G401 (cell line): ENCODE measurements around the gene ZNF526. TPM values are rescaled to one million over a fixed set of nuclear protein-coding genes. Genes with fewer than 3 reads are reported as not detected.

Source experiments
- DNase-seq: peaks from one replicate; pipeline ENCODE4 v3.0.0-alpha.2; 2015; ENCODE audit warnings: low spot score
- in situ Hi-C: cut with HindIII; loops from 2 replicates; pipeline ENCODE4 v1.10.0; 2016; ENCODE audit warnings: low sequenced_read_pairs, mixed read lengths
- total RNA-seq: library from RNA; depleted of rRNA; stranded (reverse); fragments of >200 nt; shearing (Covaris generic); gene quantifications from 2 replicates; pipeline ENCODE4 v1.2.3, GENCODE V29; 2014

ZNF526 gene
- total RNA-seq, 1 experiment from 2014 or later = 13.6 TPM

DNA sequence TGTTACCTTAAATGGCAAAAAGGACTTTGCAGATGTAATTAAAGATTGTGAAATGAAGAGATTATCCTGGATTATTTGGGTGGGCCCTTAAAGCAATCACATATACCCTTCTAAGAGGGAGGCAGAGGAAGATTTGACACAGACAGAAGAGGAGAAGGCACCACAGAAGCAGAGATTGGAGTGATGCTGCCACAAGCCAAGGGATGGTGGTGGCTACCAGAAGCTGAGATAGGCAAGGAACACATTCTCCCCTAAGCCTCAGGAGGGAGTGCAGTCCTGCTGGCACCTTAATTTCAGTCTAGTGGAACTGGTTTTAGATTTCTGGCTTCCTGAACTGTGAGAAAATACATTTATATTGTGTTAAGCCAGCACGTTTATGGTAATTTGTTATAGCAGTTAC, 26.8 kb upstream of the ZNF526 start:
- in situ Hi-C loops = no loop called here

GRCh38 chr19:42193706-42194105, 26.4 kb upstream of the ZNF526 start:
- DNase-seq = no peak
- in situ Hi-C loops = no loop called here

More for the DNA sequence above, 26.8 kb upstream of the ZNF526 start:
- DNase-seq = no peak

GRCh38 chr19:42196011-42197001, 23.8 kb upstream of the ZNF526 start:
- in situ Hi-C loops = no loop called here
- no peak for DNase-seq

GRCh38 chr19:42197375-42197817, 22.7 kb upstream of the ZNF526 start:
- DNase-seq = no peak
- in situ Hi-C loops = no loop called here

DNA sequence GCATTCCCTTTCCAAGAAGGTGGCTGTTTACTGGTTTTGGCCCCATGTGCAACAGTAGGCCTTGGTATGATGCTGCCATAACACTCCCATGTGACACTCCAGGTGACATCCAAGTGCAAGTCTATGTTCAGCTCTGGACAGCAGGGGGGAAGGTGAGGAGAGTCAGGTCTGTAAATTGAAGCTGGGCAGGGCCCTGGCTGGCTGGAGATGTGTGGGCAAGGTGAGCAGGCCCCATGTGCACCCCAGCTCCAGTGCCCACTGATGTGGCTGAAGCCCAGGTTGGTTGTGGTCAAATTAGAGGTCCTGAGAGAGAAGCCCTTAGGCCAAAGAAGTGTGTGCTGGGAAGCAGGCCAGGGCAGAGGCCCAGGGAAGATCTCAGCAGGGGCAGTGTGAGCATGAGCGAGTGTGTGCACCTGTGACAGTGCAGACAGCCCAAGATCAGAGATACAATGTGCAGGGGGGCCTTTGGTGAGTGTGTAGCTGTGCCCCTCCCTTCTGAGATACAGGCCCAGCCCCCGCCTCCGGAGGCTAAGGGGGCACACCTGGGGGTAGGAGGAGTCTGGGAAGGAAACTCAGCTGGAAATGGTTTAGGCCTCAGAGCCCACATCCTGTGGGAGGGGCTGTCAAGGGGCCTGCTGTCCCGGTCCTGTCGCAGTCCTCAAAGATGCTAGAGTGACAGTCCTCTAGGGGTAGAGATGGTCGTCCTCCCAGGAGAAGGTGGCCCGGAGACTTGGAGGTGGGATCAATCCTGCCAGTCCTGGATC, 21.3 kb upstream of the ZNF526 start:
- DNase-seq = no peak
- in situ Hi-C loops = no loop called here

DNA sequence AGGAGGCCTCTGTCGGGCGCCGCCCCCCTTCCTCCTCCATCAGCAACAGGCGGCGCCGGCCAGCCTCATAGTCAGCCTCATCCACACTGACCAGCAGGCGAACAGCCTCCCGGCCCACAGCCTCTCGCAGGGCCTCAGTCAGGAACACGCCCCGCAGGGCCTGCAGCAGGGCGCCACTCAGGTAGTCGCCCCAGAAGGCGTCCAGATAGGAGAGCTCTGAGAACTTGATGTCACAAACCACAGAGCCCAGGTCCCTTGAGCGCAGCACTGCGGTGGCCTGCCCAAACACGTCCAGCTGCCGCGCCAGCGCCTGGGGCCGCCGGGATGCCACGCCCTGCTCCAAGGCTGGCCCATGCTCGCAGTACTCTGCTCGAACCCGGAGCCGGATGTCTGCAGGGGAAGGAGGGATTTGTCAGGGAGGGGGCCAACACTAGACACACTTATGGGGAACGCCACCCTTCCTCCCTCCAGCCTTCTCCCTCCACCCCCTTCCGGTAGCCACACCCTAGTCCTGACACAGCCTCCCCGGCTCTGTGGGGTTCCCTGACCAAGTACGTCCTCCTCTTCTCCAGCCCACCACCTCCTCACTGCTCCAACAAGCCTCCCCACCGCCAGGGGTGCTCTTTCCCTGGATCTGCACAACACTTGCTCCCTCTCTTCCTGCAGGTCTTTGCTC, 20.5 kb upstream of the ZNF526 start:
- in situ Hi-C loops = no loop called here
- no peak for DNase-seq

DNA sequence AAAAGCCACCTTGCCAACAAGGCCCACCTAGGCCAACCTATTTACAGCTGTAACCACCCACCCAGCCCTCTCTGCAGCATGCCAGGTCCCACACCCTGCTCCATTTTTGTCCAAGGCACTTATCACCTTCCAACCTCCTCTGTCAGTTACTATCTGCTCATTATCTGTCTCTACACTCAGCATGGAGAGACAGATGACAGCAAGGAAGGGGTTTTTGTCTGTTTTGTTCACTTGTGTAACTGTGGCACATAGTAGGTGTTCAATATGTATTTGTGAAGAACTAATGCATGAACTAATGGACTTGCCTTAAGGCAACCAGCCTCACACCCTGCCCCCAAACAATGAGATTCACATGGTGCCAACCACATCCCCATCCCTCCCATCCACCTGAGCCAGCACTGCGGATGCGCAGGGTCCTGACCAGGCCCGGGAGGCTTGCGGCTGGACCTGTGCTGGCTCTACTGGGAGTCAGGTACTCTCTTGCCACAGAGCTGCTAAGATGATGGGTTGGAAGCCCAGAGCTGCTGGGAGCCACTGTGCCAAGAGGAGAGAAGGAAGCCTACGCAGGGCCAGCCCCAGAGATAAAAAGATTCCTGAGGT, 19.9 kb upstream of the ZNF526 start:
- no peak for DNase-seq
- in situ Hi-C loops = no loop called here

DNA sequence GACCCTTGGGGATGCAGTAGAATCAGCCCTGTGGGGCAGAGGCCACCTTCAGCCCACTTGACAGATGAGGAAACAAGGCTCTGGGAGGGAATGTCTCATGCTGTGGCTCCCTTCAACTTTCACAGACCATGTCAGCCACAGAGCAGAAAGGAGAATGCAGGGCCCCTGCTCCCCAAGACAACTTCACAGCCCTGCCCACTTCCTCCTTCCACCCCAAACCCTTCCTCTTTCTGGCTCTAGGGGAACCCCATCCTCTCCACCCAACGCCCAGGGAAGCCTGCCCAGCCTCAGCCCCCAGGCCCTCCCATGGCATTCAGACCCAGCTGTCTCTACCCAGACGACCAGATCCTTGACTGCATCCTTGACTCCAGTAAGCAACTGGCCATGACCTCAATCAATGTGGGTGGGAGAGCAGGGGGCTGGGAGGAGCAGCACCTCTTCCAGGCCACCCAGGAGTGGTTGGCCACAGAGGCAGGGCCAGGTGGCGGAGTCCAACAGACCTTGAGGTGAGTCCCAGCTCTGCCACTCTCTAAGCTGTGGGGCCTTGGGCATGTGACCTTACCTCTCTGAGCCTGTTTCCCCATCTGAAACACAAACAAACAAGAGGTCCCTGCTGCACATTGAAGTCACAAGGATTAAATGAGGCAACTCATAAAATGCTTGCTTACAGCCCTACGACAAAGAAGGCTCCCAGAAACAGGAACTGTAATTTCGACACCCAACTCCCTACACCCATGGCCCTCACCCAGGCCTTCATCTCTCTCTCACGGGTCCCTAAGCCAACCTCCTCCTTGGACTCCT, 18.4 kb upstream of the ZNF526 start:
- in situ Hi-C loops = no loop called here
- DNase-seq = no peak

- DNase-seq = no peak
- in situ Hi-C loops = no loop called here
Observed at GRCh38 chr19:42202290-42202880, 17.7 kb upstream of the ZNF526 start.

GRCh38 chr19:42203700-42204099, 16.4 kb upstream of the ZNF526 start:
- in situ Hi-C loops = no loop called here
- no peak for DNase-seq

GRCh38 chr19:42204664-42205063, 15.4 kb upstream of the ZNF526 start:
- in situ Hi-C loops = no loop called here
- DNase-seq = no peak

- DNase-seq = no peak
- in situ Hi-C loops = no loop called here
Observed at GRCh38 chr19:42206871-42207755, 13.0 kb upstream of the ZNF526 start.

DNA sequence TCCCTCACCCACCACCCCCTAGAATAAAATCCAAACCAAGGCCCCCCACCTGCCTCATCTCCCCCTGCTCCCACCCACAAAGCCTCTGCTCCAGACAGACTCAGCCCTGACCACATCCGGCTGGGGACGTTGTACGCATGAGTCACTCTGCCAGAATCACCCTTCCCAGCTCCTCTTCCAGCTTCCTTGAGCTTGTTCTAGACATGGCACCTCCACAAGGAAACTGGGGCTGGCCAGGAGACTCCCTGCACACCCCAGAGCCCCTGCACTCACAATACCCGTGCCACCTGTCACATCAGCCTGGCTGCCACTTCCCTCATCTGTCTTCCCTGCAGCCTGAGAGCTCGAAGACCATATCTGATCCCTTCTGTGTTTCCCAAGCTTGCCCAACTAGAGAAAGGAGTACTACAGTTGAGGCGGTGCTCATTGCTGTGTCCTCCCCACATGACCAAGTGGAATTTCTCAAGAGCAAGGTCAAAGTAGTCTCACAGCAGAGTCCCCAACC, 12.3 kb upstream of the ZNF526 start:
- DNase-seq = no peak
- in situ Hi-C loops = no loop called here

DNA sequence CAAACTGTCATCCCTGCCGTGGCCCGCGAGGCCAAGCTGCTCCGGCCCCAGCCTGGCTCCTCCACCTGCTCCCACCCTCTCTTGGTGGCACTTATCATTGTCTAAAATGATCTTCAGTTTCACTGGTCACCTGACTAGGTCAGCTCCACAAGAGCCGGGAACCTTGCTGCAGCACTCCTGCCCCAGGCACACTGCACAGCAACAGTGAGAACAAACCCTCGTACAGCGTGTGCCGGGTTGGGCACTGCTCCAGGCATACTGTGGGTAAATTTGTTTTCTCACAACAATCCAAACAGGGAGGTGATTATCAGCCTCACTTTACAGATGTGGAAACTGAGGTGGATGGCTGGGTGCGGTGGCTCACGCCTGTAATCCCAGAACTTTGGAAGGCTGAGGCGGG, 11.5 kb upstream of the ZNF526 start:
- in situ Hi-C loops = no loop called here
- DNase-seq = no peak

DNA sequence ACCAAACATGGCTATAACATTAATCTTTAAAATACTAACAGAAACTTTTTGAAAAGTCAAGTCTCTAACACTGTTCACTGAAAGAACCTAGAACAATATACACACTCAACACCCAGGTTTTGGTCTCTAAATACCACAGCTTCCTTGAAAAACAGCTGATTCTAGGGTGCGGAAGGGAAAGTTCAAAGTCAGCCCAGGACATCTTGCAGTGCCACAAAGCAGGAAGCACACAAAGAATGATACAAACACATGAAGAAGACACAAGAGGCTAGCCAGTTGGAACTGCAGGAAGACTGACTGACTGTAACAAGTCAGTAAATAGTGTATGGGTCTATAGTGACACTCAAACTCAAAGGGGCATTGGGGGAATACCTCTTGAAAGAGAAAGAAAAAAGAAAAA, 7.2 kb upstream of the ZNF526 start:
- in situ Hi-C loops = no loop called here
- DNase-seq = no peak

DNA sequence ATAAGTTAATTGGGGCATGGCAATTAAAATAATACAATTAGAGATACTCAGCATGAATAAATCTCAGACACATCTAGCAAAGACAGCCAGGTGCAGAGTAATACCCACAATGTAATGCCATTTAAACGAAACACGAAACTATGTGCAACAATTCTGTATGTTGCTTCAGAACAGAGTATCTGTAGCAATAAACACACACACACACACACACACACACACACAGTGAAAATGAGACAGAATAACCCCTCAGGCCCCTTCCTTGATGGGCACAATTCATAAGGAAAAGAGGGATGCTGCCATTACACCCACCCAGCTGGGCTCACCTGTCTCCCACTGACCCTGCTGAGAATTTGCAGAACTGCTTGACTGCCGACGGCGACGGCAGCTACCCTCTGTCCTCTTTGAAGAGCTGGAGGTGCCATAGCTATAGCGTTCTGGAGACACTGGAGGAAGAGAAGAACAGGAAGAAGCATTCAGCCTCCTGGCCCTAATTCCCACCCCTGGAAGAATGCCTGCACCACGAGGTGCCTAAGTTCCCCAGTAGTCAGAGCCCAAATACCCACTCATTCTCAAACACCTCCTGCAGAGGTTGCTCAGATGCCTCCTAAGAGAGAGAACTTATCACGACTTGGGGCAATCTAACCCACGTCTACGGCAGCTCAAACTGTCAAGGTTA, 5.2 kb upstream of the ZNF526 start:
- in situ Hi-C loops = no loop called here
- DNase-seq = no peak
